Cardiac muscle cell (in vitro differentiated cells and primary cell): ENCODE data around the gene IQSEC3. TPM values are rescaled to one million over a fixed set of nuclear protein-coding genes. Genes with fewer than 3 reads are reported as not detected.

Source experiments
- DNase-seq, 2 donors: peaks; one replicate each; pipeline versions ENCODE4 v3.0.0 to v3.0.0-alpha.2; 2010 to 2017; ENCODE audit warnings: low read depth in 1 of 2, low spot score in 1 of 2
- H3K27ac ChIP-seq: fragments of 200-600 bp; sonication (generic); 2 replicates; pipeline ENCODE4 v1.5.1; 2016
- H3K27me3 ChIP-seq: fragments of 200-600 bp; sonication (generic); 2 replicates; pipeline ENCODE4 v1.6.0; 2016; ENCODE audit warnings: control low read depth
- H3K36me3 ChIP-seq: fragments of 200-600 bp; sonication (generic); 2 replicates; pipeline ENCODE4 v1.5.1; 2016; ENCODE audit warnings: control low read depth
- H3K4me1 ChIP-seq: fragments of 200-600 bp; sonication (generic); 2 replicates; pipeline ENCODE4 v1.8.1; 2017; ENCODE audit warnings: low read depth, mild to moderate bottlenecking, mixed run types
- H3K4me3 ChIP-seq: fragments of 200-600 bp; sonication (generic); 2 replicates; pipeline ENCODE4 v1.5.1; 2016; ENCODE audit warnings: mild to moderate bottlenecking
- H3K9me3 ChIP-seq: fragments of 200-600 bp; sonication (generic); 2 replicates; pipeline ENCODE4 v1.5.1; 2017; ENCODE audit warnings: low read depth, mild to moderate bottlenecking, control low read depth
- CTCF ChIP-seq: IDR thresholded peaks from 2 replicates; pipeline ENCODE4 v1.5.1; 2012; ENCODE audit warnings: low read depth, mild to moderate bottlenecking, low read length
- polyA plus RNA-seq: library from polyadenylated mRNA; unstranded; fragments of >200 nt; fragmentation: Nextera tagmentation; extraction: Ambion mirVana; gene quantifications from 2 replicates; pipeline ENCODE4 v1.2.1, GENCODE V29; 2016
- total RNA-seq: library from RNA; depleted of rRNA; stranded (reverse); fragments of >200 nt; gene quantifications from 2 replicates; pipeline ENCODE4 v1.2.3, GENCODE V29; 2016

IQSEC3 gene
- total and polyA plus RNA-seq, 2 experiments from 2014 or later, result 0.42 to 2.7 TPM

GRCh38 chr12:209851-210250 lies 143.3 kb downstream of the IQSEC3 start:
- Histone ChIP-seq H3K27ac (no peak overlapping the region), H3K4me3 (no peak overlapping the region), H3K27me3 (peaks cover 10% of the 10 kb centered on the region), H3K4me1 (peaks cover 15% of the 10 kb centered on the region), H3K36me3 (no peaks in the 10 kb centered on the region), H3K9me3 (no peaks in the 10 kb centered on the region)
- TF ChIP-seq CTCF, result no peak
- no peak for DNase-seq

- no peak overlapping the region for H3K4me3 ChIP-seq
- no peaks in the 10 kb centered on the region for H3K36me3 ChIP-seq
- peaks cover 3% of the 10 kb centered on the region for H3K27me3 ChIP-seq
- TF ChIP-seq CTCF, result no peak
- DNase-seq, result no peak
- H3K9me3 ChIP-seq, result no peaks in the 10 kb centered on the region
- peaks cover 15% of the 10 kb centered on the region for H3K4me1 ChIP-seq
- no peak overlapping the region for H3K27ac ChIP-seq
These were observed 143.9 kb downstream of the IQSEC3 start for GRCh38 chr12:210277-211141.

- Histone ChIP-seq H3K27ac (no peak overlapping the region), H3K36me3 (no peaks in the 10 kb centered on the region), H3K27me3 (no peaks in the 10 kb centered on the region), H3K4me1 (peaks cover 15% of the 10 kb centered on the region), H3K9me3 (no peaks in the 10 kb centered on the region), H3K4me3 (no peak overlapping the region)
- no peak for TF ChIP-seq CTCF
- DNase-seq, result no peak
These were observed 144.5 kb downstream of the IQSEC3 start for GRCh38 chr12:211142-211465.

- Histone ChIP-seq H3K27me3 (no peaks in the 10 kb centered on the region), H3K4me1 (peaks cover 15% of the 10 kb centered on the region), H3K36me3 (no peaks in the 10 kb centered on the region), H3K4me3 (no peak overlapping the region), H3K27ac (no peak overlapping the region), H3K9me3 (no peaks in the 10 kb centered on the region)
- DNase-seq, result no peak
- no peak for TF ChIP-seq CTCF
These were observed 145.3 kb downstream of the IQSEC3 start for GRCh38 chr12:211639-212414.

- H3K4me1 ChIP-seq, result peaks cover 15% of the 10 kb centered on the region
- H3K27me3 ChIP-seq, result no peaks in the 10 kb centered on the region
- no peak for TF ChIP-seq CTCF
- H3K4me3 ChIP-seq, result no peak overlapping the region
- H3K27ac ChIP-seq, result no peak overlapping the region
- no peaks in the 10 kb centered on the region for H3K36me3 ChIP-seq
- DNase-seq, result no peak
- no peaks in the 10 kb centered on the region for H3K9me3 ChIP-seq
These were observed 145.8 kb downstream of the IQSEC3 start for GRCh38 chr12:212415-212714.
